Measurements from ENCODE around the gene ERBIN. TPM values are rescaled to one million over a fixed set of nuclear protein-coding genes. Genes with fewer than 3 reads are reported as not detected.
A peak's percentile ranks its signal among the peaks of the same experiment; 100 is the strongest.
"Not testable (repeated sequence)": the region's sequence is repeated elsewhere in the genome, so short reads cannot be mapped to it uniquely, and the experiment has no call there.

Gene ERBIN, protein sequence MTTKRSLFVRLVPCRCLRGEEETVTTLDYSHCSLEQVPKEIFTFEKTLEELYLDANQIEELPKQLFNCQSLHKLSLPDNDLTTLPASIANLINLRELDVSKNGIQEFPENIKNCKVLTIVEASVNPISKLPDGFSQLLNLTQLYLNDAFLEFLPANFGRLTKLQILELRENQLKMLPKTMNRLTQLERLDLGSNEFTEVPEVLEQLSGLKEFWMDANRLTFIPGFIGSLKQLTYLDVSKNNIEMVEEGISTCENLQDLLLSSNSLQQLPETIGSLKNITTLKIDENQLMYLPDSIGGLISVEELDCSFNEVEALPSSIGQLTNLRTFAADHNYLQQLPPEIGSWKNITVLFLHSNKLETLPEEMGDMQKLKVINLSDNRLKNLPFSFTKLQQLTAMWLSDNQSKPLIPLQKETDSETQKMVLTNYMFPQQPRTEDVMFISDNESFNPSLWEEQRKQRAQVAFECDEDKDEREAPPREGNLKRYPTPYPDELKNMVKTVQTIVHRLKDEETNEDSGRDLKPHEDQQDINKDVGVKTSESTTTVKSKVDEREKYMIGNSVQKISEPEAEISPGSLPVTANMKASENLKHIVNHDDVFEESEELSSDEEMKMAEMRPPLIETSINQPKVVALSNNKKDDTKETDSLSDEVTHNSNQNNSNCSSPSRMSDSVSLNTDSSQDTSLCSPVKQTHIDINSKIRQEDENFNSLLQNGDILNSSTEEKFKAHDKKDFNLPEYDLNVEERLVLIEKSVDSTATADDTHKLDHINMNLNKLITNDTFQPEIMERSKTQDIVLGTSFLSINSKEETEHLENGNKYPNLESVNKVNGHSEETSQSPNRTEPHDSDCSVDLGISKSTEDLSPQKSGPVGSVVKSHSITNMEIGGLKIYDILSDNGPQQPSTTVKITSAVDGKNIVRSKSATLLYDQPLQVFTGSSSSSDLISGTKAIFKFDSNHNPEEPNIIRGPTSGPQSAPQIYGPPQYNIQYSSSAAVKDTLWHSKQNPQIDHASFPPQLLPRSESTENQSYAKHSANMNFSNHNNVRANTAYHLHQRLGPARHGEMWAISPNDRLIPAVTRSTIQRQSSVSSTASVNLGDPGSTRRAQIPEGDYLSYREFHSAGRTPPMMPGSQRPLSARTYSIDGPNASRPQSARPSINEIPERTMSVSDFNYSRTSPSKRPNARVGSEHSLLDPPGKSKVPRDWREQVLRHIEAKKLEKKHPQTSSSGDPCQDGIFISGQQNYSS (N-terminal part only)
- total RNA-seq, result 91.9 TPM

DNA sequence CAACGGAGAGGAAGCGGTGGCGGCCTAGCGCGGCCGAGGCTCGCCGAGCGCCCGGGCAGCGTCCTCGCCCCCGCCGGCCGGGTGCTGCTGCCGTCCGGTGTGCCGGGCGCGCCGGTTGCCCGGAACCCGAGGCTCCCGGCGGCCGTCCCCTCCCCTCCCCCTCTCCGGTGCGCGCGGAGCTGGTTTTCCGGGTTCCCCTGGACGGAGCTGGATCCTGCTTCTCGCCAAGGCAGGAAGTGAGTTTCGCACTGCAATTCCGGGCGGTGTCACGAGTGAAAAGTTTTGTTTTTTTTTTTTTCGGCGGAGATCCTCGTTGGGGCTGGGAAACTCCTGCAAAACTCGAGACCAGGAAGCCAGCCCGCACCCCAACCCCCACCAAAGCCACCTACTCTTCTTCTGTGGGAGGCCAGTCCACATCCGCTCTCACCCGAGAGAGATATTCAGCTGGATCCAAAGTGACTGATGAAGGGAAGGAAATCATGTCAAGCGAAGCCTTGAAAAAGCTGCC, at the start of gene ERBIN:
TSS of gene ERBIN (plus strand) at position 300 of the 508 bp plus-strand sequence. CDS start 66,144 bp downstream, outside the sequence.
- H3K36me3 ChIP-seq (ENCODE audit: control insufficient read depth in 3 of 3, insufficient read depth in 3 of 3, low read length in 3 of 3), result no peaks in the 10 kb centered on the region

DNA sequence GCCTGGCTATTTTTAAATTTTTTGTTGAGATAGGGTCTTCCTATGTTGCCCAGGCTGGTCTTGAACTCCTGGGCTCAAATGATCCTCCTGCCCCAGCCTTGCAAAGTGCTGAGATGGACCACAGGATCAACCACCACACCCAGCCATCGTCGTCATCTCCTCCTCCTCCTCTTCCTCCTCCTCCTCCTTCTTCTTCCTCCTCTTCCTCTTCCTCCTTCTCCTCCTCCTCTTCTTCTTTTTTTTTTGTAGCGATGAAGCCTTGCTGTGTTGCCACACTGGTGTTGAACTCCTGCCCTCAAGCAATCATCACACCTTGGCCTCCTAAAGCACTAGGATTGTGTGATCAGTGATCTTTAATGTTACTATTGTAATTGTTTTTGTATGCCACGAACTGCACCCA, 49.4 kb upstream of the ERBIN start:
- no peak overlapping the region for H3K9ac ChIP-seq (ENCODE audit: low read depth in 1 of 3, low read length in 3 of 3)
- H3K27me3 ChIP-seq (ENCODE audit: control insufficient read depth in 3 of 3, insufficient read depth in 3 of 3, low read length in 3 of 3), result no peaks in the 10 kb centered on the region
- H3K4me1 ChIP-seq (ENCODE audit: control insufficient read depth in 3 of 3, insufficient read depth in 3 of 3, low read length in 3 of 3), result no peaks in the 10 kb centered on the region
- no peak overlapping the region for H3K27ac ChIP-seq (ENCODE audit: low read depth, low read length)
- H3K9me3 ChIP-seq (ENCODE audit: control insufficient read depth in 3 of 3, low read length in 3 of 3), result peaks cover 0 to 3% (median 0%) of the 10 kb centered on the region in 3 donors
- H3K4me3 ChIP-seq (ENCODE audit: low read length in 3 of 3), result no peak overlapping the region
- no peaks in the 10 kb centered on the region for H3K36me3 ChIP-seq (ENCODE audit: control insufficient read depth in 3 of 3, insufficient read depth in 3 of 3, low read length in 3 of 3)

More for the DNA sequence above, at the start of gene ERBIN:
- Histone ChIP-seq H3K9me3 (ENCODE audit: control insufficient read depth in 3 of 3, low read length in 3 of 3) (no peaks in the 10 kb centered on the region), H3K27ac (ENCODE audit: low read depth, low read length) (peak within 1 kb of the TSS; percentile 97), H3K9ac (ENCODE audit: low read depth in 1 of 3, low read length in 3 of 3) (peak within 1 kb of the TSS; percentile 89 to 98 (median 97)), H3K4me1 (ENCODE audit: control insufficient read depth in 3 of 3, insufficient read depth in 3 of 3, low read length in 3 of 3) (peaks cover 6 to 14% (median 10%) of the 10 kb centered on the region in 3 donors), H3K4me3 (ENCODE audit: low read length in 3 of 3) (peak within 1 kb of the TSS; percentile 84 to 90 (median 85)), H3K27me3 (ENCODE audit: control insufficient read depth in 3 of 3, insufficient read depth in 3 of 3, low read length in 3 of 3) (no peaks in the 10 kb centered on the region)

DNA sequence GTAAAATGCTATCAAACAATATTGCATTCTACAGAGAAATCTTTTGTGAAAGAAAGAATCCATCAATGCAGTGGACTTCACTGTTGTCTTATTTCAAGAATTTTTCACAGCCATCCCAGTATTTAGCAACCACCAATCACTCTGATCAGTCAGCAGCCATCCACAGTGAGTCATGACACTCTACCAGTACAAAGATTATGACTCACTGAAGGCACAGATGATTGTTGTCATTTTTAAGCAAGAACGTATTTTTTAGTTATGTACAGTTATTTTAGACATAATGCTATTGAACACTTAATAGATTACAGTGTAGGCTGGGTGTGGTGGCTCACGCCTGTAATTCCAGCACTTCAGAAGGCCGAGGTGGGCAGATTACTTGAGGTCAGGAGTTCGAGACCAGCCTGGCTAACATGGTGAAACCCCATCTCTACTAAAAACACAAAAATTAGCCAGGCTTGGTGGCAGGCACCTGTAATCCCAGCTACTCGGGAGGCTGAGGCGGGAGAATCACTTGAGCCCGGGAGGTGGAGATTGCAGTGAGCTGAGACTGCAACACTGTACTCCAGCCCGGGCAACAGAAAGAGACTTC, 46.6 kb upstream of the ERBIN start:
- not testable (repeated sequence) for H3K9me3 ChIP-seq (ENCODE audit: control insufficient read depth in 3 of 3, low read length in 3 of 3); H3K36me3 ChIP-seq (ENCODE audit: control insufficient read depth in 3 of 3, insufficient read depth in 3 of 3, low read length in 3 of 3); H3K27me3 ChIP-seq (ENCODE audit: control insufficient read depth in 3 of 3, insufficient read depth in 3 of 3, low read length in 3 of 3); H3K4me3 ChIP-seq (ENCODE audit: low read length in 3 of 3); H3K27ac ChIP-seq (ENCODE audit: low read depth, low read length); H3K4me1 ChIP-seq (ENCODE audit: control insufficient read depth in 3 of 3, insufficient read depth in 3 of 3, low read length in 3 of 3); H3K9ac ChIP-seq (ENCODE audit: low read depth in 1 of 3, low read length in 3 of 3)

DNA sequence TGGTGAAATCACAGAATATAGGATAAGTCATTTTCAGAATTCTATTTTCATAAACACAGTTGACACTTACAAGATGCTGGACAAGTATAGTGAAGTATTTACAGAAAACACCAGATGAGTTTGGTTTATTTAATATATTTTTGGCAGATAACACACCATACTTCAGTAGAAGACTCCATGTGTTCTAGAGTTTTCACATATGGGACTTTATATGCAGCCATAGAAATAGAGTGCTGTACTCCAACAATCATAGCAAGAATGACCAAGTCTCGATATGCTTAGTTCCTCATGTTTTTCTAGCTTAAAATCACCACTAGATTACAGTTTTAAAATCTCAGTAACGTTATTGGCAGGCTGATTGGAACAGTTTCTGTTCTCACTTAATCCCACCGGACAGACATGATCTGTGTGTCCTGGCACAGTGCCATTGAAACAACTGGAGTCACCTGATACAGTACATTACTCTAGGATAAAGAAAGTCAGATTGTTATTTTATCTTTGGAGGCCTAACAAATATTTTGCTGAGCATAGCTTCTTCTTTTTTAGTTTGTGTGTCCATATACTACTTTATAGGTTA, 45.8 kb upstream of the ERBIN start:
- Histone ChIP-seq H3K27ac (ENCODE audit: low read depth, low read length) (peak overlapping the region; percentile 28), H3K4me3 (ENCODE audit: low read length in 3 of 3) (no peak overlapping the region), H3K36me3 (ENCODE audit: control insufficient read depth in 3 of 3, insufficient read depth in 3 of 3, low read length in 3 of 3) (no peaks in the 10 kb centered on the region), H3K9me3 (ENCODE audit: control insufficient read depth in 3 of 3, low read length in 3 of 3) (peaks cover 0 to 5% (median 4%) of the 10 kb centered on the region in 3 donors), H3K27me3 (ENCODE audit: control insufficient read depth in 3 of 3, insufficient read depth in 3 of 3, low read length in 3 of 3) (no peaks in the 10 kb centered on the region), H3K9ac (ENCODE audit: low read depth in 1 of 3, low read length in 3 of 3) (peak overlapping the region in 1 of 3 donors; percentile 14), H3K4me1 (ENCODE audit: control insufficient read depth in 3 of 3, insufficient read depth in 3 of 3, low read length in 3 of 3) (peaks cover 0 to 5% (median 0%) of the 10 kb centered on the region in 3 donors)

DNA sequence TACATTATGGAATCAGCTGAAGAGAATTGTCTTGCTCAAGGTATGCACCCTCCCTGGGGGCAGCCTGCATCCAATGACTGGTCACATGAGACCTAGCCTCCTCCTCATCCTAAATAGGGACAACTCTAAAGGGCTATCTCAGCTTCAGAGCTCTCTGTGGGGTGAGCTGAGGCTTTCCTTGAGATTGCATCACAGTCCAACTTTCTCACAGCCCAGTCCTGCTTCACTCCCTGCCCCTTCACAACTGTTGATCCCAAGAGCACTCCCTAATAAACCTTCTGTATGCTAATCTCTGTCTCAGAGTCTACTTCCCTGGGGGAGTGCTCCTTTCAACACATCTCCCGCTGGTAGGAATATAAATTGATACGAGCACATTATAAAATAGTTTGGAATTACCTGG, 44.1 kb upstream of the ERBIN start:
- H3K9ac ChIP-seq (ENCODE audit: low read depth in 1 of 3, low read length in 3 of 3), result no peak overlapping the region
- H3K27me3 ChIP-seq (ENCODE audit: control insufficient read depth in 3 of 3, insufficient read depth in 3 of 3, low read length in 3 of 3), result no peaks in the 10 kb centered on the region
- H3K27ac ChIP-seq (ENCODE audit: low read depth, low read length), result no peak overlapping the region
- no peak overlapping the region for H3K4me3 ChIP-seq (ENCODE audit: low read length in 3 of 3)
- H3K9me3 ChIP-seq (ENCODE audit: control insufficient read depth in 3 of 3, low read length in 3 of 3), result peaks cover 0 to 5% (median 4%) of the 10 kb centered on the region in 3 donors
- H3K4me1 ChIP-seq (ENCODE audit: control insufficient read depth in 3 of 3, insufficient read depth in 3 of 3, low read length in 3 of 3), result peaks cover 0 to 5% (median 0%) of the 10 kb centered on the region in 3 donors
- H3K36me3 ChIP-seq (ENCODE audit: control insufficient read depth in 3 of 3, insufficient read depth in 3 of 3, low read length in 3 of 3), result no peaks in the 10 kb centered on the region

DNA sequence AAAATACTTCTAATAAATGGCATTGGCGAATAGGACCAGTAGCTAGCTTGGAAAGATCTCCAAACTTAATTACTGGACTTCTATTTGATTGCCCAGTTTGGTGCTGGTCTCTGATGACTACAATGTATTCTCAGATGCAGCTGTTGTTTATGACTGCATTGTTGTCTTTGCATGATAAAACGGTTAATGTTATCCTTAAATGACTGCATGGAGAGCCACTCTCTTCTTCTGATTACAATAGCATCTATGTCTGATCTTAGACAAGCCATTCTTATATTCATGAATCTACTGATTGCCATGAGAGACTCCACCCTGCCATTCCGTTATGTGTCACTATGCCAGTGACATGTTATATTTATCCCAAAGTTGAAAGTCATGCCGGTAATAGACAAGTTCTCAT, 42.9 kb upstream of the ERBIN start:
- H3K9ac ChIP-seq (ENCODE audit: low read depth in 1 of 3, low read length in 3 of 3), result no peak overlapping the region
- H3K36me3 ChIP-seq (ENCODE audit: control insufficient read depth in 3 of 3, insufficient read depth in 3 of 3, low read length in 3 of 3), result no peaks in the 10 kb centered on the region
- H3K4me3 ChIP-seq (ENCODE audit: low read length in 3 of 3), result no peak overlapping the region
- no peak overlapping the region for H3K27ac ChIP-seq (ENCODE audit: low read depth, low read length)
- H3K4me1 ChIP-seq (ENCODE audit: control insufficient read depth in 3 of 3, insufficient read depth in 3 of 3, low read length in 3 of 3), result peaks cover 0 to 5% (median 0%) of the 10 kb centered on the region in 3 donors
- no peaks in the 10 kb centered on the region for H3K27me3 ChIP-seq (ENCODE audit: control insufficient read depth in 3 of 3, insufficient read depth in 3 of 3, low read length in 3 of 3)
- peaks cover 0 to 4% (median 2%) of the 10 kb centered on the region in 3 donors for H3K9me3 ChIP-seq (ENCODE audit: control insufficient read depth in 3 of 3, low read length in 3 of 3)

DNA sequence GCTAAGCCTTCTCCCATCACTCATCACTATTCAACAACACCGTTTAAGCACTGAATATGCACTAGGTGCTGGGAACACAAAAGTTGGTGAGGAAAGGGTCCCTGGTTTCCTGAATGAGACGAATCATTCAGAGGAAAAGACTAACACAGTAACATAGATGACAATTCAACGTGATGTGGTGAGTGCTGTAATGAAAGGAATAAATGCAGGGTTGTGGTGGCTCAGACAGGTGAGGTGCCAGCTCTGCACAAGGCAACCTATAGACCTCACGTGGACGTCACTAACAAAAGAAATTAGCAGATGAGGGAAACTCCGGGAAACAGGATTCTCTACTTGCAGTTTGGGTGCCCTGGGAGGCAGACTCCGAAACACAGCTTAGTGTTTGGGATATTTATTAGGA, 40.0 kb upstream of the ERBIN start:
- Histone ChIP-seq H3K36me3 (ENCODE audit: control insufficient read depth in 3 of 3, insufficient read depth in 3 of 3, low read length in 3 of 3) (no peaks in the 10 kb centered on the region), H3K27me3 (ENCODE audit: control insufficient read depth in 3 of 3, insufficient read depth in 3 of 3, low read length in 3 of 3) (no peaks in the 10 kb centered on the region), H3K4me1 (ENCODE audit: control insufficient read depth in 3 of 3, insufficient read depth in 3 of 3, low read length in 3 of 3) (peaks cover 0 to 5% (median 0%) of the 10 kb centered on the region in 3 donors), H3K9me3 (ENCODE audit: control insufficient read depth in 3 of 3, low read length in 3 of 3) (peaks cover 0 to 4% (median 2%) of the 10 kb centered on the region in 3 donors), H3K27ac (ENCODE audit: low read depth, low read length) (no peak overlapping the region), H3K9ac (ENCODE audit: low read depth in 1 of 3, low read length in 3 of 3) (no peak overlapping the region), H3K4me3 (ENCODE audit: low read length in 3 of 3) (no peak overlapping the region)

DNA sequence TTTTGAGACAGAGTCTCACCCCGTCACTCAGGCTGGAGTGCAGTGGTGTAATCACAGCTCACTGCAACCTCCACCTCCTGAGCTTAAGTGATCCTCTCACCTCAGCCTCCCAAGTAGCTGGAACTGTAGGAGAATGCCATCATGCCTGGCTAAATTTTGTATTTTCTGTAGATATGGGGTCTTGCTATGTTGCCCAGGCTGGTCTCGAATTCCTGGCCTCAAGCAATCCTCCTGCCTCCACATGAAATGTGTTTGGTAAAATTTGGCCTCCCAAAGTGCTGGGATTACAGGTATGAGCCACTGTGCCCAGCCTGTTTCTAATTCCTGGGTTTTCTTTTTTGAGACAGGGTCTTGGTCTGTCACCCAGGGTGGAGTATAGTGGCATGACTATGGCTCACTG, 34.4 kb upstream of the ERBIN start:
- not testable (repeated sequence) for H3K4me1 ChIP-seq (ENCODE audit: control insufficient read depth in 3 of 3, insufficient read depth in 3 of 3, low read length in 3 of 3); H3K4me3 ChIP-seq (ENCODE audit: low read length in 3 of 3); H3K27ac ChIP-seq (ENCODE audit: low read depth, low read length); H3K9me3 ChIP-seq (ENCODE audit: control insufficient read depth in 3 of 3, low read length in 3 of 3); H3K27me3 ChIP-seq (ENCODE audit: control insufficient read depth in 3 of 3, insufficient read depth in 3 of 3, low read length in 3 of 3); H3K36me3 ChIP-seq (ENCODE audit: control insufficient read depth in 3 of 3, insufficient read depth in 3 of 3, low read length in 3 of 3); H3K9ac ChIP-seq (ENCODE audit: low read depth in 1 of 3, low read length in 3 of 3)

DNA sequence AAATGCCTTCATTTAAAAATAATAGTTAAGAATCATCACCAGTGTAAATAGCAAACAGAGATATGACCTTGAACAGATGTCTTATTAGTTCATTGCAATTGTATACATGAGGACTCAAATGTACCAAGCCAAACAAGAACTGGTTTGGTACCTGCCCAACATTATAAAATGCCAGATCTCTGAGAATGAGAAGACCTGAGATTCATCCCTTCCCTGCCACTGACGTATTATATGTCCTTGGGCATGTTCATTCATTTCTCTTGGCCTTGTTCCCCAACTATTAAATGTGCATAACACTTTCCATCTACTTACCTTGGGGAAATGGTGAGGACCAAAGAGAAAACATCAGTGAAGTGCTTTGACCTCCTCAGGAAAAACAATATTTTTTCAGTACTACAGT, 33.6 kb upstream of the ERBIN start:
- no peaks in the 10 kb centered on the region for H3K27me3 ChIP-seq (ENCODE audit: control insufficient read depth in 3 of 3, insufficient read depth in 3 of 3, low read length in 3 of 3)
- H3K9ac ChIP-seq (ENCODE audit: low read depth in 1 of 3, low read length in 3 of 3), result no peak overlapping the region
- H3K36me3 ChIP-seq (ENCODE audit: control insufficient read depth in 3 of 3, insufficient read depth in 3 of 3, low read length in 3 of 3), result no peaks in the 10 kb centered on the region
- H3K4me3 ChIP-seq (ENCODE audit: low read length in 3 of 3), result no peak overlapping the region
- H3K27ac ChIP-seq (ENCODE audit: low read depth, low read length), result no peak overlapping the region
- H3K9me3 ChIP-seq (ENCODE audit: control insufficient read depth in 3 of 3, low read length in 3 of 3), result no peaks in the 10 kb centered on the region
- no peaks in the 10 kb centered on the region for H3K4me1 ChIP-seq (ENCODE audit: control insufficient read depth in 3 of 3, insufficient read depth in 3 of 3, low read length in 3 of 3)
